Measurements from ENCODE around the gene BEND3.

- TF ChIP-seq HDGF (IDR thresholded peaks at IDR 0.05; ENCODE audit: borderline replicate concordance) (no peak), TARDBP (IDR thresholded peaks at IDR 0.05) (no peak), SUZ12 (IDR thresholded peaks at IDR 0.05) (no peak), L3MBTL2 (conservative IDR thresholded peaks at IDR 0.05) (no peak), BHLHE40 (IDR thresholded peaks at IDR 0.05; ENCODE audit: borderline replicate concordance) (no peak), LEF1 (IDR thresholded peaks at IDR 0.05; ENCODE audit: borderline replicate concordance) (no peak), SP1 (IDR thresholded peaks at IDR 0.05) (no peak), ELF4 (IDR thresholded peaks at IDR 0.05) (no peak), PKNOX1 (IDR thresholded peaks at IDR 0.05) (no peak), CTBP1 (IDR thresholded peaks at IDR 0.05; ENCODE audit: borderline replicate concordance) (no peak), ARNT (IDR thresholded peaks at IDR 0.05) (no peak), NFRKB (IDR thresholded peaks at IDR 0.05) (no peak), FOXK2 (IDR thresholded peaks at IDR 0.05) (no peak)
Observed at GRCh38 chr6:107083921-107084320, 31.4 kb downstream of the BEND3 start.
